Psoas muscle (tissue), 8 donors: ENCODE results near the gene XNDC1N. TPM values are rescaled to one million over a fixed set of nuclear protein-coding genes. Genes with fewer than 3 reads are reported as not detected.

ENCODE experiments used
- ATAC-seq, 4 donors: fragments of 200-7000 bp; cut with Tn5 transposase; one replicate each; pipeline ENCODE4 v1.9.1; 2020; ENCODE audit warnings: moderate library complexity in 3 of 4, mild to moderate bottlenecking in 2 of 4
- DNase-seq, 2 donors: peaks; one replicate each; pipeline ENCODE4 v3.0.0-alpha.2; 2020
- H3K27ac ChIP-seq: fragments of 200-600 bp; one replicate; pipeline ENCODE4 v1.8.0; 2022
- H3K27me3 ChIP-seq, 3 donors: fragments of 200-600 bp in 1 of 3; one replicate each; pipeline versions ENCODE4 v1.6.1 to v1.8.0; 2013 to 2022; ENCODE audit warnings: low read length in 2 of 3, mild to moderate bottlenecking in 2 of 3, moderate library complexity in 1 of 3; ENCODE audit not compliant: insufficient read depth in 3 of 3
- H3K36me3 ChIP-seq, 2 donors: fragments of 200-600 bp in 1 of 2; one replicate each; pipeline versions ENCODE4 v1.6.1 to v1.8.0; 2013 to 2022; ENCODE audit warnings: low read depth in 1 of 2, mild to moderate bottlenecking in 1 of 2, moderate library complexity in 1 of 2; ENCODE audit not compliant: insufficient read depth in 1 of 2
- H3K4me1 ChIP-seq: fragments of 200-600 bp; one replicate; pipeline ENCODE4 v1.8.0; 2022
- H3K4me3 ChIP-seq: fragments of 200-600 bp; one replicate; pipeline ENCODE4 v1.8.0; 2022; ENCODE audit warnings: mild to moderate bottlenecking
- H3K9me3 ChIP-seq: fragments of 200-600 bp; one replicate; pipeline ENCODE4 v1.8.0; 2022
- CTCF ChIP-seq: fragments of 200-600 bp; IDR thresholded peaks from one replicate; pipeline ENCODE4 v1.8.0; 2022; ENCODE audit warnings: antibody characterized with exemption
- WGBS, 3 donors: extraction: QIAGEN DNeasy Blood & Tissue Kit; methylation state at CpG; one replicate each; pipeline versions ENCODE4 v1.1.6 to v1.1.7; 2013; 5-methylcytosine and 5-hydroxymethylcytosine counted together
- intact Hi-C, 2 donors: fragments of 100-400 bp; cut with DNase I; formaldehyde crosslinking; loops; one replicate each; pipeline versions ENCODE4 v1.11.0 to v1.14.2; 2022
- polyA plus RNA-seq, 3 donors: library from polyadenylated mRNA; stranded (reverse); fragments of 200-250 nt; gene quantifications; one replicate each; pipeline ENCODE4 v1.2.3, GENCODE V29; 2013
- total RNA-seq, 4 donors: library from RNA; stranded (reverse); fragmentation: NEBNext Ultra II Directional in 2 of 4; extraction: Animal tissue kit (Norgen Biotek cat#: 25700) in 2 of 4; gene quantifications; one replicate each; pipeline versions ENCODE4 v1.2.1 to v1.2.4, GENCODE V29; 2021 to 2023
- donor health status: healthy with polysubstance abuse.
- donor health status: DM: no; HTN: no; CAD: no; lungs with moderate emphysema.
- donor health status: Bipolar disorder and iron deficiency.
- donor health status: healthy.
- donor health status: DM: yes; HTN: yes; CAD: no.
- donor health status: DM: no; HTN: no; CAD: no.
- donor health status: DM: no; HTN: no; CAD: no.
- donor health status: DM: yes; HTN: yes; CAD: no.

Gene XNDC1N
- total and polyA plus RNA-seq, 7 donors: 0.82 to 3.9 (median 1.3) TPM

- ATAC-seq (no peak), DNase-seq (no peak)
- TF ChIP-seq CTCF: no peak
- H3K4me1 ChIP-seq: peaks cover 43% of the 10 kb centered on the region
- H3K4me3 ChIP-seq: no peak overlapping the region
- H3K27ac ChIP-seq: no peak overlapping the region
- intact Hi-C loops: no loop called here
- 87 to 94% (median 88%) methylated on average over 2 of the region's 2 CpGs for WGBS, 3 donors
- no peaks in the 10 kb centered on the region for H3K36me3 ChIP-seq
- H3K27me3 ChIP-seq: no peaks in the 10 kb centered on the region
- H3K9me3 ChIP-seq: no peaks in the 10 kb centered on the region
Measured at GRCh38 chr11:71946144-71946571, 17.8 kb upstream of the XNDC1N start.

- no peak for DNase-seq
- intact Hi-C loops: no loop called here
- no peaks in the 10 kb centered on the region for H3K36me3 ChIP-seq
- peaks cover 48% of the 10 kb centered on the region for H3K4me1 ChIP-seq
- no peaks in the 10 kb centered on the region for H3K27me3 ChIP-seq
- peak overlapping the region; percentile 30 for H3K4me3 ChIP-seq
- ATAC-seq: peak; percentile 88 to 91 (median 90)
- peak overlapping the region; percentile 75 for H3K27ac ChIP-seq
- H3K9me3 ChIP-seq: no peaks in the 10 kb centered on the region
- 46 to 81% (median 49%) methylated on average over 6 of the region's 6 CpGs for WGBS, 3 donors
- TF ChIP-seq CTCF: no peak
Measured at GRCh38 chr11:71940561-71941219, 12.3 kb upstream of the XNDC1N start.

GRCh38 chr11:71937826-71938225, 9.4 kb upstream of the XNDC1N start:
- TF ChIP-seq CTCF: no peak
- Histone ChIP-seq H3K27me3 (no peaks in the 10 kb centered on the region), H3K27ac (peak overlapping the region; percentile 27), H3K9me3 (no peaks in the 10 kb centered on the region), H3K36me3 (peaks cover 0 to 4% of the 10 kb centered on the region in 2 donors), H3K4me3 (no peak overlapping the region), H3K4me1 (peaks cover 52% of the 10 kb centered on the region)
- no peak for DNase-seq
- 60 to 100% (median 63%) methylated on average over 1 of the region's 1 CpG for WGBS, 3 donors
- ATAC-seq: no peak
- intact Hi-C loops: no loop called here

- no peaks in the 10 kb centered on the region for H3K9me3 ChIP-seq
- DNase-seq: no peak
- H3K4me3 ChIP-seq: no peak overlapping the region
- peaks cover 0 to 4% of the 10 kb centered on the region in 2 donors for H3K36me3 ChIP-seq
- no peak for ATAC-seq
- no peak overlapping the region for H3K27ac ChIP-seq
- H3K4me1 ChIP-seq: peaks cover 59% of the 10 kb centered on the region
- WGBS, 3 donors: 69 to 70% (median 69%) methylated on average over 5 of the region's 5 CpGs
- intact Hi-C loops: no loop called here
- no peaks in the 10 kb centered on the region for H3K27me3 ChIP-seq
- TF ChIP-seq CTCF: no peak
Measured at GRCh38 chr11:71936825-71937224, 8.4 kb upstream of the XNDC1N start.
